ENCODE data around the gene SPOCK2. TPM values are rescaled to one million over a fixed set of nuclear protein-coding genes. Genes with fewer than 3 reads are reported as not detected.

SPOCK2 gene
- total and polyA plus RNA-seq, 10 of the 15 experiments (the other 5 are each of a cell fraction or from before 2014, with no cell fraction given) = 0.02 to 1.5 (median 0.58) TPM

GRCh38 chr10:72065439-72066025 is 22.8 kb downstream of the SPOCK2 start (continued):
- no peak for TF ChIP-seq CEBPZ (IDR thresholded peaks at IDR 0.05; ENCODE audit: low read depth, low read length)
- TF ChIP-seq SMARCA5 (IDR thresholded peaks at IDR 0.05) = no peak
- no peak for TF ChIP-seq ZBTB40 (IDR thresholded peaks at IDR 0.05; ENCODE audit: borderline replicate concordance)
- TF ChIP-seq CBFB (IDR thresholded peaks at IDR 0.05; ENCODE audit: low read depth) = no peak
- TF ChIP-seq BACH1 (IDR thresholded peaks at IDR 0.05; ENCODE audit: borderline replicate concordance) = no peak
- no peak for TF ChIP-seq IRF4 (IDR thresholded peaks at IDR 0.05; ENCODE audit: low read depth, low read length)
- no peak for TF ChIP-seq MAX (IDR thresholded peaks at IDR 0.05; ENCODE audit: low read depth, low read length)
- TF ChIP-seq RB1 (IDR thresholded peaks at IDR 0.05; ENCODE audit: borderline replicate concordance) = no peak
- TF ChIP-seq RUNX3 (IDR thresholded peaks at IDR 0.05; ENCODE audit: low read length) = no peak
- TF ChIP-seq CBX3 (IDR thresholded peaks at IDR 0.05; ENCODE audit: borderline replicate concordance, low read depth) = no peak
- TF ChIP-seq SMAD5 (IDR thresholded peaks at IDR 0.05; ENCODE audit: low read depth) = no peak
- no peak for TF ChIP-seq CHD2 (IDR thresholded peaks at IDR 0.05; ENCODE audit: borderline replicate concordance, low read depth, low read length)

Data from GM12878 (cell line).